GM23338 (cell line): ENCODE measurements around the gene OR8K1. TPM values are rescaled to one million over a fixed set of nuclear protein-coding genes. Genes with fewer than 3 reads are reported as not detected.

Experiments
- ATAC-seq: fragments of 200-7000 bp; cut with Tn5 transposase; 3 replicates; pipeline ENCODE4 v1.9.1; 2020
- DNase-seq: peaks from one replicate; pipeline ENCODE4 v3.0.0-alpha.2; 2015; ENCODE audit warnings: low spot score
- H2AFZ ChIP-seq: fragments of 200-600 bp; sonication (generic); 2 replicates; pipeline ENCODE4 v1.8.0; 2016; ENCODE audit warnings: antibody characterized with exemption, mild to moderate bottlenecking, moderate library complexity
- H3F3A ChIP-seq: fragments of 200-600 bp; sonication (generic); replicated peaks from 2 replicates; pipeline ENCODE4 v1.8.0; 2017; ENCODE audit warnings: antibody characterized with exemption, mixed run types, low read depth
- H3K27ac ChIP-seq: fragments of 200-600 bp; sonication (generic); 2 replicates; pipeline ENCODE4 v1.6.1; 2016; ENCODE audit warnings: low read depth
- H3K27me3 ChIP-seq: fragments of 200-600 bp; sonication (generic); 2 replicates; pipeline ENCODE4 v1.8.0; 2016; ENCODE audit warnings: mild to moderate bottlenecking, mixed run types, moderate library complexity; ENCODE audit not compliant: insufficient read depth
- H3K36me3 ChIP-seq: fragments of 200-600 bp; sonication (generic); 2 replicates; pipeline ENCODE4 v1.8.0; 2016; ENCODE audit warnings: mild to moderate bottlenecking; ENCODE audit not compliant: insufficient read depth
- H3K4me1 ChIP-seq: fragments of 200-600 bp; sonication (generic); 2 replicates; pipeline ENCODE4 v1.8.0; 2016; ENCODE audit warnings: mild to moderate bottlenecking, moderate library complexity; ENCODE audit not compliant: insufficient read depth
- H3K4me2 ChIP-seq: fragments of 200-600 bp; sonication (generic); 2 replicates; pipeline ENCODE4 v1.7.1; 2017; ENCODE audit warnings: mixed run types
- H3K4me3 ChIP-seq: fragments of 200-600 bp; sonication (generic); 2 replicates; pipeline ENCODE4 v1.6.1; 2016; ENCODE audit warnings: mixed run types
- H3K79me2 ChIP-seq: fragments of 200-600 bp; sonication (generic); replicated peaks from 2 replicates; pipeline ENCODE4 v1.8.0; 2017; ENCODE audit warnings: mild to moderate bottlenecking; ENCODE audit not compliant: insufficient read depth
- H3K9me2 ChIP-seq: fragments of 200-600 bp; sonication (generic); 2 replicates; pipeline ENCODE4 v1.8.0; 2017; ENCODE audit not compliant: insufficient read depth
- H4K20me1 ChIP-seq: fragments of 200-600 bp; sonication (generic); replicated peaks from 2 replicates; pipeline ENCODE4 v1.8.0; 2017; ENCODE audit warnings: mild to moderate bottlenecking; ENCODE audit not compliant: insufficient read depth
- H3K27ac Mint-ChIP-seq: 2 replicates; pipeline ENCODE4 v1.8.0; 2020; ENCODE audit warnings: inconsistent platforms, mild to moderate bottlenecking, moderate library complexity, mixed read lengths
- H3K27me3 Mint-ChIP-seq: 3 replicates; pipeline ENCODE4 v1.8.0; 2022; ENCODE audit warnings: low read depth, mild to moderate bottlenecking, moderate library complexity, mixed read lengths, inconsistent platforms; ENCODE audit not compliant: insufficient read depth, poor library complexity
- H3K36me3 Mint-ChIP-seq: 3 replicates; pipeline ENCODE4 v1.8.0; 2021; ENCODE audit warnings: low read depth, mild to moderate bottlenecking, inconsistent platforms, moderate library complexity, mixed read lengths
- H3K4me1 Mint-ChIP-seq: 3 replicates; pipeline ENCODE4 v1.8.0; 2020; ENCODE audit warnings: mild to moderate bottlenecking, inconsistent platforms, mixed read lengths
- H3K4me3 Mint-ChIP-seq: 3 replicates; pipeline ENCODE4 v1.8.0; 2021; ENCODE audit warnings: moderate library complexity, mild to moderate bottlenecking, inconsistent platforms, mixed read lengths
- H3K9me3 Mint-ChIP-seq: 3 replicates; pipeline ENCODE4 v1.8.0; 2020; ENCODE audit warnings: moderate library complexity, mild to moderate bottlenecking, inconsistent platforms, mixed read lengths
- CREB1 ChIP-seq: fragments of 250-450 bp; sonication (Bioruptor Pico); IDR thresholded peaks from 2 replicates; pipeline ENCODE4 v1.5.0; 2020; ENCODE audit warnings: low read depth, mild to moderate bottlenecking, moderate library complexity
- CTCF ChIP-seq, 2 experiments: fragments of 200-600 bp in 1 of 2; sonication (generic) in 1 of 2; conservative IDR thresholded peaks; 2 replicates each; pipeline versions ENCODE4 v1.5.1 to v1.6.1; 2016 to 2017; ENCODE audit warnings: antibody characterized with exemption in 2 of 2, low read depth in 2 of 2, mild to moderate bottlenecking in 2 of 2, moderate library complexity in 1 of 2
- ETS1 ChIP-seq: IDR thresholded peaks from 2 replicates; pipeline ENCODE4 v1.6.1; 2016; ENCODE audit warnings: antibody characterized with exemption
- EZH2 ChIP-seq: fragments of 200-600 bp; sonication (generic); IDR thresholded peaks from one replicate; pipeline ENCODE4 v1.8.0; 2017; ENCODE audit warnings: antibody characterized with exemption, mild to moderate bottlenecking, low read depth; ENCODE audit not compliant: unreplicated experiment
- EZH2phosphoT487 ChIP-seq: fragments of 200-600 bp; sonication (generic); IDR thresholded peaks from one replicate; pipeline ENCODE4 v1.8.1; 2018; ENCODE audit warnings: antibody characterized with exemption; ENCODE audit not compliant: unreplicated experiment
- JUNB ChIP-seq: IDR thresholded peaks from one replicate; pipeline ENCODE4 v1.6.1; 2016; ENCODE audit warnings: antibody characterized with exemption; ENCODE audit not compliant: unreplicated experiment
- NANOG ChIP-seq: IDR thresholded peaks from 2 replicates; pipeline ENCODE4 v1.6.1; 2016; ENCODE audit warnings: antibody characterized with exemption, borderline replicate concordance
- POLR2AphosphoS5 ChIP-seq: IDR thresholded peaks from 2 replicates; pipeline ENCODE4 v1.6.1; 2016; ENCODE audit warnings: antibody characterized with exemption, low read depth
- REST ChIP-seq: IDR thresholded peaks from one replicate; pipeline ENCODE4 v1.6.1; 2018; ENCODE audit warnings: antibody characterized with exemption; ENCODE audit not compliant: unreplicated experiment
- STAT1 ChIP-seq: IDR thresholded peaks from one replicate; pipeline ENCODE4 v1.6.1; 2016; ENCODE audit warnings: antibody characterized with exemption; ENCODE audit not compliant: unreplicated experiment
- ZNF114 ChIP-seq: fragments of 250-450 bp; sonication (Bioruptor Pico); IDR thresholded peaks from 2 replicates; pipeline ENCODE4 v1.5.0; 2020; ENCODE audit warnings: mild to moderate bottlenecking, moderate library complexity
- ZNF462 ChIP-seq: fragments of 250-450 bp; sonication (Bioruptor Pico); IDR thresholded peaks from 2 replicates; pipeline ENCODE4 v1.5.0; 2020; ENCODE audit warnings: mild to moderate bottlenecking, moderate library complexity
- polyA plus RNA-seq: library from polyadenylated mRNA; unstranded; fragments of >200 nt; fragmentation: Nextera tagmentation; extraction: Ambion mirVana; gene quantifications from 2 replicates; pipeline ENCODE4 v1.2.1, GENCODE V29; 2016
- total RNA-seq: library from RNA; depleted of rRNA; stranded (reverse); fragments of >200 nt; shearing (Covaris generic); gene quantifications from 2 replicates; pipeline ENCODE4 v1.2.3, GENCODE V29; 2014

Gene OR8K1
- total and polyA plus RNA-seq, 2 experiments from 2014 or later: not detected

GRCh38 chr11:56314844-56315243 lies 31.0 kb upstream of the OR8K1 start, which contains the start of gene OR8K3:
Gene OR8K3, plus strand, starts transcription at chr11:56315144. Its CDS starts 3,163 bp downstream, at chr11:56318307.
- H2AFZ ChIP-seq: no peak within 1 kb of the TSS
- H3K4me3 Mint-ChIP-seq: no peak within 1 kb of the TSS
- H3K4me3 ChIP-seq: no peak within 1 kb of the TSS
- no peak for DNase-seq
- no peak within 1 kb of the TSS for H3K27ac ChIP-seq
- no peaks in the 10 kb centered on the region for H3K79me2 ChIP-seq
- no peaks in the 10 kb centered on the region for H3K27me3 Mint-ChIP-seq
- H3K36me3 ChIP-seq: no peaks in the 10 kb centered on the region
- H3K27ac Mint-ChIP-seq: no peak within 1 kb of the TSS
- H3F3A ChIP-seq: no peaks in the 10 kb centered on the region
- H3K9me2 ChIP-seq: peaks cover 10% of the 10 kb centered on the region; the same call in 1 of the 2 replicates
- H3K27me3 ChIP-seq: no peaks in the 10 kb centered on the region
- H3K4me1 Mint-ChIP-seq: no peaks in the 10 kb centered on the region
- ATAC-seq: no peak
- no peak within 1 kb of the TSS for H3K4me2 ChIP-seq
- H3K36me3 Mint-ChIP-seq: no peaks in the 10 kb centered on the region
- H3K4me1 ChIP-seq: no peaks in the 10 kb centered on the region
- H4K20me1 ChIP-seq: no peaks in the 10 kb centered on the region
- H3K9me3 Mint-ChIP-seq: no peaks in the 10 kb centered on the region
- TF ChIP-seq CTCF (conservative IDR thresholded peaks at IDR 0.05; ENCODE audit: low read depth in 2 of 2) (no peak), EZH2phosphoT487 (no peak), NANOG (no peak), EZH2 (no peak), ZNF114 (CRISPR knock-in tag) (no peak), STAT1 (no peak), ETS1 (no peak), POLR2AphosphoS5 (no peak), JUNB (no peak), ZNF462 (CRISPR knock-in tag) (no peak), CREB1 (no peak), REST (no peak)
